ENCODE data around the gene DLX6.

The DLX6 gene

DNA sequence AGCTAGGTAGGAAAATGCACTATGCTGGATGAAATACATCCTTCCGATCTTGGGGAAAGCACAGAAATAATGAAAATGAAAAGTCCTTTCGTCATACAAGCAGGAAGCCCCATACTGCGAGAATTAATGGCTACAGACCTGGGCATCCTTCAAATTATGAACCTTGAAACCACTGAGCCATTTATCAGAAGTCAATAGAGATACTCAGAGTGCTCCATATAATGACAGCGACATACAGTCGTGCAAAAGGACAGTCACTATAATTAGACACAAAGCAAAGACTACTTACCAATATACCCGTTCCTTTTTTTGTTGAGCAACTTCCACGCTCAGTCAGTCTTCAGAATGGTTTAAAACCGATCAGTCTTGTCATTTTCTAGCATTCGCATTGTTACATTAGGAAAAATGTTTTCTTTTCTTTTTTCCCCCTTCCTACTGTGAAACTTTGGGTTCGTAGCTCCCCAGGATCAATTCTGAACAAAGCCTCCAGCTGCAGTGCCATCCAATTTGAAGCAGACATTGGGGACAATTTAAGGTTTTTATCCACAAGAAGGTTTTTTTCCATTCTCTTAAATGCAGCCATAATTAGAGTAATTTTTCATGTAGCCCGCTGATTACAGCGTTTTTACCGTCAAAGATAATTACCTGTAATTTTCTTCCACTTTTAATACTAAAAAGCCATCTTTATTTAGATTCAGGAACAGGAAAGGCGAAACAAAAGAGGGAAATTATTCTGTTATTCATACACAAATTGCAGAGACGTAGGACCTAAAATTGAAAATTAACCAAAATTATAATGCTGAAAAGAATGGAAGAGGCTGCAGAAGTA lies 6.4 kb downstream of the DLX6 start:
- no peak for DNase-seq

DNA sequence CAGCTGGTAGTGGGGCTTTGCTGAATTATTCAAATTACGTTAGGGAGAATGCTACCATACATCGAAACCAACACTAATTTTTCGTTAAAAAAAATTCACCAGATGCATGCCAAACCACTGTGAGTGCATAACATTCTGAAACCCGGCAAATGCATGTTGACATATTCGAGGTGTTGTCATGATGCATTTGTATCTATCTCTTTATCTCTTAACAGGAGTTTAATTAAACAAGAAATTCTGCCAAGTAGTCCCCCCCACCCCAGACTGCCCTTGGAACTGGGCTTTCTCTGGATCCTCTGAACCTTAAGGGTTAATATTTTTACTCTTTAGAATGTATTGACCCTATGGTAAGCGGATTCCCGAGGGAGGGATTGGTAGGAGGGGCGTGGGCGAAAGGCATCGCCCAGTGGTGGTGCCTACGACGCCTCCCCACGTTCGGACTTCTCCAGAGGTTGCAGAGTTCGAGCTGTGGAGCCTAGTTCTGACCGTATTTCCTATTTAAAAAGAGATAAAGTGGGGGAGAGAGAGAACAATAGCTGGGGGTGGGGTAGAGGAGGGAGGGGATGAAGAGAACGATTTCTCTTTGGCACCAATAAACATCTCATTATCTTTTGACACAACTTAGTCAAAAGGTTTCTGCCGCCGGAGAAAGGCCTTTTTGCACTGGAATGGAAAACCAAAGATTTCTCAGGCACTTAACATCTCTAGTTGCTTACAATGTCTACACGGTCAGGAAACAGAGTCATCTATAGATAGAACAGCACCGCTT lies 7.2 kb downstream of the DLX6 start:
- no peak for DNase-seq

DNA sequence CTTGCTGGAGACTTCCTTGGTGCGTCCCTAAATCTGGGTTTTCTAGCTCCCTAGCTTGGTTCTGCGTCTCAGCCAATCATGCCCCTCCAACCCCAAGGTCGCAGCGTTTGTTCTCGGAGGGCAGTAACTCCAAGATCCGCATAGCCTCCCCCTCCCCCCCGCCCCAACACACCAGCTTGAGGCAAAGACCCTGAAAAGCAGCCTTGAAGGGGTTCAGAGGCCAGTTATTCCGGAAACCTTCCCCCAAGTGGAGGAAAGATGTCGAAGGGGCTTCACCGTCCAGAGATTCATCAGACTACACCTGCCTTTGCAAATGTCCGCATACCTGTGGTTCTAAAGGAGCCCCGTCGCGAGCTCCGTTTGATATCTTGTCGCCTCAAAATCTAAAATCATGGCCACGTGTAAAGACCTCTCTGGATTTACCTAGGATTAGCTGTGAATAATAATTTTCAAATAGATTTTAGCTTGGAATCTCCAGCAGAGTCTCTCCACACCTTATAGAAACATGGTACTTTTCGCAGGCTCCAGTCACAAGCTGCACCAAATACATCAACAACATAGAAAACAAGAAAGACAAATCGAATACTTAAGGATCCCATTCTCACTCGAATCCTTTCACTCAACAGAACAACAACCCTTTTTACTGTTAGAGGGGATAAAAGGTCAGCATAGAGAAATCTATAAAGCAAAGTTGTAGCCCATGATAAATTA lies 7.9 kb downstream of the DLX6 start:
- no peak for DNase-seq

DNA sequence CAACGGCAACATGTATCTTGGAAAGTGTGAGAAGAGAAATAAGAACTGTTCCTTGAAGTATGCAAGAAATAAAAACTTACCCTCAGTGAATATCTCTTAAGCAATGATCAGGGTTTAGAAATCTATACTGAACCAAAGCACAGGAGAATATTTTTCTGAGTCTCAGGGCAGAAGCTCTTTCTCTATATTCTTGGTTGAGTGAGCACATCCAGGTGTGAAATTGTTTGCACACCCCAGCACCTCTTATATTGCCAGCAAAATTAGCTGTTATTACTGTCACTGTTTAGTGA lies 8.4 kb downstream of the DLX6 start:
- DNase-seq, result no peak

DNA sequence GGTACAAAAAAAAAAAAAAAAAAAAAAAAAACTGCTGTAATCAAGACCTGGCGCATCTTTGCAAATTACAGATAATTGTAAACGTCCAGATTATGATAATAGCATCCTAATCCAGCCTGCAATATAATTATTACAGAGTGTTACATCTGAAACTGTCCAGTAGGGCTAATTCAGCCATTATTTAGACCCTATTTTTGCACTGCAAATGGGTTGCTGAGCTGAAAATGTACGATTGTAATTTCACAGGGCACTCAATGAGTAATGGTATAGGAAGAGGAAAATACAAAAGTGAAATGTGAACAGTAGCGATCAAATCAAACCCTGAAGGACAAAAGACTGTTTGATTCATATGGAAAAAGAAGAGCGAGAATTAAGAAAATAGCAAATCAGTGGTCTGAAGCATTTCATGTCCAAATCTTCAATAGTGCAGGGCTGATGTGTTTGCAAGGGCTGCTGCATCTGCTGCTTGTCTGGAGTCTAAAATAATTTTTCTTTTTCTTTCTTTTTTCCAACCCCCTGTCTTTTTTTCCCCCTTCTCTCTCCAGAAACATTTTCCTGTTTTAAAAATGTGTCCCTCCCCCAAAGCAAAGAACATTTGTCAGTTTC lies 8.9 kb downstream of the DLX6 start:
- no peak for DNase-seq

DNA sequence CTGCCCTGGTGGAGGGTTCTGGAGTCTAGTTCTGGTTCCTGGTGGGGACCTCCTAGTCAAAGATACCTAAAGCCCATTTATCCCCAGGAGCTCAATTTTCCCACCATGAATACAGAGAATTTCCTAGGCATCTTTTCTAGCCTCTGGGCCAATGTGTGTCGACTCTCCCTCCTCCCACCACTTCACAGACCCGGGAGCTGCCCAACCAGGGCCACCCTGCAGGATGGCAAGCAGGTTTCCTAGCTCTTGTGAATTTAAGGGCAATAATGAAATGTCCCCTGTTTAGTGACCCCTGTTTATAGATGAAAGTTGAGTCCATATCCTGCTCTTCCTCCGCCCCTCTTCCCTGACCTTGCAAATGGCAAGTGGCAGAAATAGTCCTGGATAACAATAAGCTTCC lies 9.9 kb downstream of the DLX6 start:
- no peak for DNase-seq

DNA sequence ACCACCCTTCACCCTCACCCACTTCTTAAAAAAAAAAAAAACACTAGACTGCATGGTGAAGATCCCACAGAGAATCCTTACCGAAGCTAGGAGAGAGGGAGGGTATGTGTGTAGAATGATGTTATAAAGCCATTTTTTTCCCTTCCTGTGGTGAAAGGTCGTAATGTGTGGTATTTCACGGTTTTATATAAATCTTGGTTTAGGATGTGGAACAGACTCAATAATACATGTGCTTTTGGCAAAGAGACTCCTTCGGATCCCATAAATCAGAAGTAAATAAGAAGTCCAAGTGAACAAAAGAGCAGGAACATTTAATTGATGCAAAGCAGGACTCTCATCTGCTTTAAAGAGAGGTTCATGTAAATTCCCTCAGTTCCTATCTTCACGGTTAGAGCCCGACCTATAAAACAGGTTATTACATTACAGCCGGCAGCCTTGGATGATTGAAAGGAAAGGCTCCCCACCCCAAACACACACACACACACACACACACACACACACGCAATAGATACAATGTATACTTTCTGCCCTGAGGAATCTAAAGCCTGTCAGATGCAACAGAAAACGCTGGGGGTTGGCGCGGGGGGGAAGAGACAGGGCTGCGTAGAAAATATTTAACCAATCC lies 10.5 kb downstream of the DLX6 start:
- no peak for DNase-seq

DNA sequence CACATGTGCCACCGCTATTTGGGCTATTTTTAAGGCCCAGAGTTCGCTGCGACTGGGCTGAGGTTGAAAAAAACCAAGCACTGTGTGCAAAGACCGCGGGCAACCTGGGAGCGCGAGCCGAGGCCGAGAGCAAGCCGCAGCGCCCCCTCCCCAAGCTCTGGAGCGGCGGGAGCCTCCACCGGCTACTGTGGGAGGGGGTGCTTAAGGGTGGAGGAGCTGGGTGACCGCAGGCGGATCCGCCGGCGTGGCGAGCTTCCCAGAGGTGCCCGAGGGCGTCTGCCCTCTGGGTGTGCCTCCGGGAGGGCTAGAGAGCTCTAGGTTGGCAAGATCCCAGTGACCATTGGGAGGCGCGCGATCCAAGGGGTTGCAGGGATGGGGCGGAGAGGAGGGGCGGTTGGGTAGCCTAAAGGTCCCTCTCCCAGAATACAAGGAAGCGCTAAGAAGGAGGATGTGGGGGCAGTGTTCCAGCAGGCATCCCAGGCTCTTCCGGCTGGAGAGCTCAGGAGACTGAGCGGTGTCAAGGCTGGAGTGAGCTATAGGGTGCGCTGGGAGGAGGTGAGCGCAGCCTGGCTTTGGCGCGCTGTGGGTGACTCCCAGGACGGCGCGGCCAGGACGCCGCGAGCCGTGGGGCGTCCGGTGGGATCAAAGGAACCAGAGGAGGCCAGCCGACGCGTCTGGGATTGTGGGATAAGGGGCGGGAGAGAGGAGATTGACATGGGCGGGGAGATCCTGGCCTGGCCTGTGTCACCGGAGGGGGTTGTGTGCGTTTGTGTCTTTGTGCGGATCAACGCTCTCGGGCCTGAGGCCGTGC lies 11.2 kb downstream of the DLX6 start:
- DNase-seq, result no peak

DNA sequence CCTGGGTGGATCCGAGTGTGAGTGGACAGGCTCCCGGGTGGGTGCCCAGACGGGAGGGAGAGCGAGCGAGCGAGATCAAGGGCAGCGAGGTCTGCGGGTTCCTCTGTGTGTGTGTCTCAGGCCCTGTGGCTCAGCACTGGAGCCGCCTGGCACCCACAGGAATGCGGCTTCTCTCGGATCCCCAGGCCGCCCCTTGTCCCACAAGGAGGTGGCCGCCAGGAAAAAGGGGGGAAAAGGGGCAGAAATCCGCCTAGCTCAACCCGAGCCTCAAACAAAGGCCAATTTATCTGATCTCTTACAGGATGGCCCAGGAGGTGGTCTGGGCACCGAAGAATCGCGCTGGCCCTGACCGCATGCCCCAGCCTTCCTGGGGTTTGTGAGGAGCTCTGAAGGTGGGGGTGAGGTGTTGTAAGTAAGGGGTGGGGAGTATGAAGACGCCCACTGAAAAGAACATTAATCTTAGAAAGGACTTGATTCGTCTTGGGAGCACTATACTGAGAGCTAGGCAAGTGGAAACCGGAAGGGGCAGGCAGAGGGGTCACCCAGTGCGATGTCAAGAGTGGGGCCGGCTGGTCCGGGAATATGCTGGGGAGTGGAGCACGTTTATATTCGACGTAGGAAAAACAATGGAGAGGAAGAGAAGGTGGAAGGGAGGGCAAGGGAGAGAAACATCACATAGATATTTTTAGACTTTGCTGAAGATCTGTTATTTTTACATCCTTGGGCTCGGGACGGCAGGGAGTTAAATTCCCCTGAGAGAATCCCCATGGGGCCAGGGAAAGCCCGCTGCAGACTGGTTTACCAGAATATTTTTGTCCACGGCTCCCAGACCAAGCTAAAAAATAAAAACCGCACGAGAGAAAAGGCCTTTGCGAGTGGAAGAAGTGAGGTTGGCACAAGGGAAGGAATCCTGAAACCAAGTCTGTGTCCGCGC lies 12.1 kb downstream of the DLX6 start:
- no peak for DNase-seq

DNA sequence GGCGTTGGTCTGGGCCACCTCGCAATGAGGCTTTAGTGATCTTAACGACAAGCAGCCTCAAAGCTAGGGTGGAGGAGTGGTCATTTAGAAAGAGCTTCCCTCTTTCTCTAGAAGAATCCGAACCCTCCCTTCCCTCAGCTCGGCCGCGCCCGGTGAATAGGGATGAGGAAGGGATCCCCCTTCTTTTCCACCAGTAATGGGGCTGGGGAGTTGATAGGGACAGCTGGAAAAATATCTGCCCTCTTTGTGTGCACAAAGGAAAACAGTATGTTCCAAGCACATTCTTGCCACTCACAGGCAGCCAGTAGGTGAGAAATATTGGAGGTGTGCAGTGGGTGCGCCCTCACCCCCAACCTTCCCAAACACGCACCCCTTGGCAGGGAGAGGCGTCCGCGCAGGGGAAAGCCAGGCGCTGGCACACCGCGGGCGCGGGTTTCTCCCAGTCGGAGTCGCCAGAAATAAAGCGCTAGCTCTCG lies 12.8 kb downstream of the DLX6 start:
- no peak for DNase-seq

DNA sequence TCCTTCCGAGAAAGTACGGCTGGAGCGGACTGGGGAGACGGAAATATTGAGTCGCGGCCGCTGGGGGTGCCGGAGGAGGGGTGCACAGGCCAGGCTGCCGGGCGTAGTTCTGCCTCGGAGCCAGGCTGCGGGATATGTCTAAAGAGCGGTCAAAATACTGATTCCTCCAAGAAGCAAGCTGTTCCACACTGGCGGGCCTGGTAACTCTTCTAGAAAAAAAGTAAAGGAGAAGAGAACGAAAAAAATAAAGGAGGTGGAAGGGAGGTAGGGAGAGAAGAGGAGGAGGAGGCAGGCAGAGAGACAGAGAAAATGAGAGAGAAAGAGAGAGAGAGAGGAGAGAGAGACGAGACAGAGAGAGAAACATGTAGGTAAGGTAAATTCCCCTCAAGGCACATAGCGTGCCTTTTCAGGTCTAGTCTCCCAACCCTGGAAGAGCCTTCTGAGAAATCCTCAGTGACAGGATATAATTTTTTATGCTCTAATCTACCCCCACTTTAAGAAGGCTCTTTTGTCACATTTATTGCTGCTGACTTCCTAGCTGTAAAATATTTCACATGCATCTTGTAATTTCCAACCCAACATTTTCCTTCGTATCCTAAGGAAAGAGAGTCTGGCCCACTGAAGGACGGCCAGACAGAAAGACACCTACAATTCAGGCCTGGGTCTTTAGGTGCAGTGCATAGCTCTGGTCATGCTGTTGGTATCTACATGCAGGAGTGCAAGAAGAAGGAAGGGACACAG lies 13.6 kb downstream of the DLX6 start:
- DNase-seq, result no peak

DNA sequence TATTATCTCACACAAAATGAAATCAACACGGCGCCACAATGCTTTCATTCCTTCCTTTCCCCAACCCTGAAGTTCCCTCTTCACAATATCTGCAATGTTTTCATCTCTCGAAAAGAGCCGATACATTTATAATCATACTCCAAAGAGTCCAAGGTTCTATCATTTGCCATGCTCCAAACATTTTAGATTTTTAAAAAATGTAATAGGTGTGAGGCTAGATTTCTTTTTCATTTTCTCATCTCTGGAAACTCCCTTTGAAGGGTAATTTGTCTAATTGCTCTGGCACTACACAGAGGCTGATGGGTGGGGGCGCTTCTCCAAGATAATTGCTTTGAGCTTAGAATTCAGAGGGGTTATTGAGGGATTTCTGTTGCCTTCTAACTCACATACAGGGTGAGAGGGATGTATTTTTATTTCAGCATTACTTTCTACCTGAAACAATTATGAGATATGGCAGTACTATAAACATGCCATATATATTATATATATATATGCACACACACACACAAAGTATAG lies 14.4 kb downstream of the DLX6 start:
- DNase-seq, result no peak

DNA sequence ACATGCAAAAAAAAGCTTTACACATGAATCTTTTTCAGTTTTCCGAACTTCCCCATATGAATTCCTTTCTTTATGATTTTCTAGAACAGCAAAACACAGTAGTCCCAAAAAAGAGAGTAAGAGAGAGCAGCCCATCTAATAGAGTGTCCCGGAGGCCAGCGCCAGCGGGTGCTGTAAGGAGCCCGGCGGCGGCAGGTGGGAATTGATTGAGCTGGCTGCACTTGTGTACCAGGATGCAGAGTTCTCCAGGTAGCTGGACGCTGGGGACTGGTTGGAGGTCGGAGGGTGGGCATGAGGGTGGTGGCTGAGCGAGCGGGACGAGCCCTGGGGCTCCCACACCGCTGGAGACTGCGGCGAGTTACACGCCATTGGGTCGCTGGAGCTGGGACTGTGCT lies 15.2 kb downstream of the DLX6 start:
- DNase-seq, result no peak

DNA sequence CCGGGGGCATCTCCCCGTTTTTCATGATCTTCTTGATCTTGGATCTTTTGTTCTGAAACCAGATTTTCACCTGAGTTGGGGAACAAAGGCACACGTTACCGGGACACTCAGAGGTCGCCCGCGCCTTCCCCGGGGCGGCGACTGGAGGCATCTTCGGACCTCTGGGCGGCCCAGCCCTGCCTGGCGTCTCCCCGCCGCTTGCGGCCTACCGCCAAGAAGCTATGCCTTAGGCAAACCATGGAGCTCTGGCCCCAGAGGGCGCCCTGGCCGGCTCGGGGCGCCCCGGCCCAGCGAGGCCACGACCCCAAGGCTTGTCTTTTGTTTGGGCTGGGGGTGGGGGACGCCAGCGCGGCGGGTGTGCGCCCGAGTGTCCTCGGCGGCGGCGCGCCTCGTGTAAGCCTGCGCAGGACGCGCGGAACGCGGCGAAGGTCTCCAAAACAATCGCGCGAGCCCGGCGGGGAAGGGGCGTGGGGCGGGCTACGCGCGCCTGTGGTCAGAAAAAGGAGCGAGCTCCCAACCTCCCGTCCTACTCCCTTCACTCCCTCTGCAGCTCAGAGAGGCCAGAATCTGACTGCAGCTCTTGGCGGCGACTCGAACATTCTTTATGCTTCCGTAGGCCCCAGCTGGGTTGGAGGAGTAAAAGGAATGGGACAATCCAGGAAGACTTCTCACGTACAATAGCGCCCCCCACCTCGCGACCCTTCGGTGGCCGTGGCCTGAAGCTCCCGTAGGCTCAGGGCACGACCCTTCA lies 15.8 kb downstream of the DLX6 start:
- no peak for DNase-seq

DNA sequence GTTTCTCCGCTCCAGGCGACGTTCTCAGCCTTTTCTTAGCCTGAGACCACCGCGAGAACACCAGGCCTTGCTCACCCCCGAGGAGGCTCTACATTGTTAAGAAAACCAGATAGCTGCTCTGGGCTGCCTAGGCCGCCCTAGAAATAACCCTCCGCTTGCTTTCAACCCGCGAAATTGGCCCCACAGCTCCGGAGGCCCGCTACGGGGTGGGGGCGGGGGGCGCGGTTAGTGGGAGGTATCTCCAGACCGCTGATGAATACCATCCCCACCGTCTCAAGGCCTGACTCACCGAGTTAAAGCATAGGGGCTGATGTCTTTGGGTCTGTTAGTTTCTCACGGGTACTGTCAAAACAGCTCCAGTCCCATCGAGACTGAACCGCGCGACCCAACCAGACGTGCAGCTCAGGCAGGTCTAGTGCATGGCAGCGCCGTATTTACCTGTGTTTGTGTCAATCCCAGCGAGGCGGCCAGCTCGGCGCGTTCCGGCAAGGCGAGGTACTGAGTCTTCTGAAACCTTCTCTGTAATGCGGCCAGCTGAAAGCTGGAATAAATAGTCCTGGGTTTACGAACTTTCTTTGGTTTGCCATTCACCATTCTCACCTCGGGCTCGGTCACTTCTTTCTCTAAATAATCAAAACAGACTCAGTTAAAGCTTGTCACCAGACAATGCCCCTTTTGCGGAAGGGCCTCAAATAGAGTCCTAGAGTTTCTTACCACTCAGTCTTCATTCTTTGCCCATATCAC lies 16.6 kb downstream of the DLX6 start:
- DNase-seq, result no peak

DNA sequence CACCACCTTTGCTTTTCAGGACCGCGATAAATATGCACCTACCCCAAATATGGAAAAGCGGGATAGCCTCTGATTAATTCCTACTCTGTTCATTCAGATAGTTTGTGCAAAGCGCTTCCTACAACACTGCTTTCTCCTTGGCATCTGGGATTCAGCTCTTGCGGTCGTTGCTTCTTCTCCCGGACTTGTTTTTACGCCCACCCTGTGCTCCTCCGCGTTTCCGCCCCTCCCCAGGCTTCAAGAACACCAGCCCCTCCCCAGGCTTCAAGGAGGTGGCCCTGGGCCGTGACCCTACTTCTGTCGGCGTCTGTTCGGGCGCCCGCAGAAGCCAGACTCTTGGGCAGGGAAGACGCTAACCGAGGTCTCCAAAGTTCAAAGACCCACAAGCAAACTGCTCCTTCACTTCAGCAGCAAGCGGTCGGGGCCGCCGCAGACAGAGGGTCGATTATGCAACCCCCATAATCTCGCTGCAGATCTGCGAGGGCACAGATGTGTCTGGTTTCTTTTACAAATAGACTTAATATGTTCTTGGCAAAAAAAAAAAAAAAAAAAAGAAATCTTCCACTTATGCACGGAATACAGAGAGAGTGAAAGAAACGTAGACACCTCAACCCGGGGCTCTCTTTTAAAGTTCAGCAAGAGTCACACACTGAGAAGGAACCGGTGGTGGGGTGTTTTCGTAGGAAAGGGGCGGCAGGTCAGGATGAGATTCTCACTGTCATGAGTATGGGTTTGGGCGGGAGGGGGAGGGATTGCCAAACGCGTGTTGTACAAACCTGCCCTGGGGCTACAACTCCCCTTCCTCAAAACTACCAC lies 17.3 kb downstream of the DLX6 start:
- no peak for DNase-seq
